Vagina (tissue), 2 donors: ENCODE measurements around the gene SLC16A10. TPM values are rescaled to one million over a fixed set of nuclear protein-coding genes. Genes with fewer than 3 reads are reported as not detected.

ENCODE experiments used
- DNase-seq, 2 donors: peaks; one replicate each; pipeline ENCODE4 v3.0.0-alpha.2; 2017; ENCODE audit errors: extremely low spot score in 2 of 2
- H3K27ac ChIP-seq: fragments of 200-600 bp; sonication (generic); one replicate; pipeline ENCODE4 v1.5.1; 2019
- H3K27me3 ChIP-seq: fragments of 200-600 bp; sonication (generic); one replicate; pipeline ENCODE4 v1.5.1; 2019
- H3K36me3 ChIP-seq, 2 donors: fragments of 200-600 bp; sonication (generic); one replicate each; pipeline ENCODE4 v1.5.1; 2017 to 2019
- H3K4me1 ChIP-seq: fragments of 200-600 bp; sonication (generic); one replicate; pipeline ENCODE4 v1.5.1; 2019
- H3K4me3 ChIP-seq, 2 donors: fragments of 200-600 bp; sonication (generic); 1 replicate in 1 of 2; 2 replicates in 1 of 2; pipeline ENCODE4 v1.5.1; 2016 to 2019
- H3K9me3 ChIP-seq: fragments of 200-600 bp; sonication (generic); one replicate; pipeline ENCODE4 v1.5.1; 2019
- POLR2A ChIP-seq, 2 donors: fragments of 450-650 bp; IDR thresholded peaks; one replicate each; pipeline ENCODE4 v1.6.1; 2017; ENCODE audit warnings: antibody characterized with exemption in 2 of 2, mild to moderate bottlenecking in 2 of 2, moderate library complexity in 2 of 2
- POLR2AphosphoS5 ChIP-seq, 2 donors: sonication (generic); formaldehyde crosslinking; IDR thresholded peaks; one replicate each; pipeline ENCODE4 v1.9.0; 2017; ENCODE audit warnings: antibody characterized with exemption in 2 of 2, mild to moderate bottlenecking in 2 of 2, low read depth in 1 of 2; ENCODE audit not compliant: insufficient read depth in 1 of 2
- intact Hi-C: fragments of 100-400 bp; cut with DNase I; formaldehyde crosslinking; loops from one replicate; pipeline ENCODE4 v1.15.1; 2023
- total RNA-seq: library from RNA; depleted of rRNA; stranded (reverse); fragments of >200 nt; gene quantifications from one replicate; pipeline ENCODE4 v1.2.3, GENCODE V29; 2016
- TF ChIP-seq, protein P1 (sequence below), 3 experiments: fragments of 450-650 bp in 2 of 3; fragments of 200-600 bp in 1 of 3; sonication (generic) in 1 of 3; IDR thresholded peaks; one replicate each; pipeline ENCODE4 v1.5.1; 2017 to 2019; ENCODE audit warnings: antibody characterized with exemption in 3 of 3, mild to moderate bottlenecking in 2 of 3, moderate library complexity in 2 of 3

The SLC16A10 gene
- total RNA-seq, 1 donor from 2014 or later, result 5.4 TPM

DNA sequence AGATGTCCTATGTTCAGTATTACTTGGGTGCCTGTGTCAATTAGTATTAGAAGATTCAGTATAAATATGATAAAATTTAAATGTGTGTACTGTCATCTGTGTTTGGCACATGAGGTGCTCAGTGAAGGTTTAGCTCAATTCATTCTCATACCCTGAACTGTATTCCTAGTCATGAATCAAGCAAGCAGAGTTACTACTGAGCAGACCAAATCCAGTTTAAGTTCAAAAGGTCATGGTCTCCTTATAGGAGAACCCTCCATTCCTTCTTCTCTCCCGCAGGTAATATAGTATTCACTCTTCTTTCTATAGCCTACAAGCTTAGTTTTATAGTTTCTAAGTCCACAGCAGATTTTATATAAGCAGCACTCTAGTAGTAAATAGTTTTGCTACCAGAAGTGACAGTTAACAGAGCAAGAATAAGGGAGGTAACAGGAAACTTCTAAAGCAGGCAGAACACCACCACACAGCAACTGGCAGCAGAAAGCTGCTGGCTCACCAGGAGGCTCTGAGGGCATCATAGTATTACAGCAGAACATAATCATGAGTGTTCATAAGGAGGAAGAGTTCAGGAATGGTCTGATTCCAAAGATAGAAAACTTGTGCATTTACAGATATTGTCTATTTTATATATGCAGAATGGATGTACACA is 133.2 kb downstream of the SLC16A10 start:
- H3K27ac ChIP-seq, result no peak overlapping the region
- no peaks in the 10 kb centered on the region for H3K36me3 ChIP-seq
- no peaks in the 10 kb centered on the region for H3K27me3 ChIP-seq
- no peaks in the 10 kb centered on the region for H3K9me3 ChIP-seq
- TF ChIP-seq POLR2A (IDR thresholded peaks at IDR 0.05) (no peak), POLR2AphosphoS5 (IDR thresholded peaks at IDR 0.05; ENCODE audit: insufficient read depth in 1 of 2, low read depth in 1 of 2) (no peak)
- TF ChIP-seq, protein P1, sequence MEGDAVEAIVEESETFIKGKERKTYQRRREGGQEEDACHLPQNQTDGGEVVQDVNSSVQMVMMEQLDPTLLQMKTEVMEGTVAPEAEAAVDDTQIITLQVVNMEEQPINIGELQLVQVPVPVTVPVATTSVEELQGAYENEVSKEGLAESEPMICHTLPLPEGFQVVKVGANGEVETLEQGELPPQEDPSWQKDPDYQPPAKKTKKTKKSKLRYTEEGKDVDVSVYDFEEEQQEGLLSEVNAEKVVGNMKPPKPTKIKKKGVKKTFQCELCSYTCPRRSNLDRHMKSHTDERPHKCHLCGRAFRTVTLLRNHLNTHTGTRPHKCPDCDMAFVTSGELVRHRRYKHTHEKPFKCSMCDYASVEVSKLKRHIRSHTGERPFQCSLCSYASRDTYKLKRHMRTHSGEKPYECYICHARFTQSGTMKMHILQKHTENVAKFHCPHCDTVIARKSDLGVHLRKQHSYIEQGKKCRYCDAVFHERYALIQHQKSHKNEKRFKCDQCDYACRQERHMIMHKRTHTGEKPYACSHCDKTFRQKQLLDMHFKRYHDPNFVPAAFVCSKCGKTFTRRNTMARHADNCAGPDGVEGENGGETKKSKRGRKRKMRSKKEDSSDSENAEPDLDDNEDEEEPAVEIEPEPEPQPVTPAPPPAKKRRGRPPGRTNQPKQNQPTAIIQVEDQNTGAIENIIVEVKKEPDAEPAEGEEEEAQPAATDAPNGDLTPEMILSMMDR (IDR thresholded peaks at IDR 0.05), result no peak
- H3K4me1 ChIP-seq, result no peaks in the 10 kb centered on the region
- no peak for DNase-seq
- intact Hi-C loops, result no loop called here
- no peak overlapping the region for H3K4me3 ChIP-seq

DNA sequence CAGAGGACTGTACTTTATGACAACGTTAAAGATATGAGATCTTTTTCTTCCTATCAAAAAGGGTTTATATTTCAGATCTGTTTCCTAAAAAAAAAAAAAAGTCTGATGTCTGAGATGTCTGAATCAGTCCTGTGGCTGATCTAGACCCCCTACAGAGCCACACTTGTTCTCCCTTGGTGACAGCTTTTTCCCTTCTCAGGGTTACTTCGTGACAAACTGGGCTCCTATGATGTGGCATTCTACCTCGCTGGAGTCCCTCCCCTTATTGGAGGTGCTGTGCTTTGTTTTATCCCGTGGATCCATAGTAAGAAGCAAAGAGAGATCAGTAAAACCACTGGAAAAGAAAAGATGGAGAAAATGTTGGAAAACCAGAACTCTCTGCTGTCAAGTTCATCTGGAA is 134.5 kb downstream of the SLC16A10 start:
- TF ChIP-seq POLR2A (IDR thresholded peaks at IDR 0.05) (no peak), POLR2AphosphoS5 (IDR thresholded peaks at IDR 0.05; ENCODE audit: insufficient read depth in 1 of 2, low read depth in 1 of 2) (no peak)
- TF ChIP-seq, protein P1 (IDR thresholded peaks at IDR 0.05), result no peak
- intact Hi-C loops, result no loop called here
- H3K4me1 ChIP-seq, result no peaks in the 10 kb centered on the region

DNA sequence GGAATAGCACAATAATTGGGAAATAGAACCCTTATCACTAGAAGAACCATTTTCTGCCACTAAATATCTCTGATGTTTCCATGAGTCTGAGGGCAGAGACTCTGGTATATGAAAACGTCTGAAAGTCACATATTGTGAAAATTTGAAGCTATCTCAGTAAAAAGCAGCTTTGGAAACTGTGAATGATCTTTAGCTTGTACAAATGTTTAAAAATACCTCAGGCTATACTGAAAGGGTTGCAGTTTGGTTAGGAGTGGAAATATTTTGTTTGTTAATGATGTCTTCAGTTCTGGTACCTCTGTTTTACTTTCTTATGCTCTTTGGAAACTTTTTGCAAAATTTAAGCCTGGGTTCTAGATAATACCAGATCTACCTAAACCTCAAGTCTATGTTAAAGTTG is 135.0 kb downstream of the SLC16A10 start:
- no peaks in the 10 kb centered on the region for H3K36me3 ChIP-seq
- no peaks in the 10 kb centered on the region for H3K9me3 ChIP-seq
- H3K4me1 ChIP-seq, result no peaks in the 10 kb centered on the region
- no peak overlapping the region for H3K4me3 ChIP-seq
- intact Hi-C loops, result no loop called here
- H3K27me3 ChIP-seq, result no peaks in the 10 kb centered on the region
- TF ChIP-seq POLR2A (IDR thresholded peaks at IDR 0.05), result no peak
- no peak for TF ChIP-seq POLR2AphosphoS5 (IDR thresholded peaks at IDR 0.05; ENCODE audit: insufficient read depth in 1 of 2, low read depth in 1 of 2)
- TF ChIP-seq, protein P1 (IDR thresholded peaks at IDR 0.05), result no peak
- H3K27ac ChIP-seq, result no peak overlapping the region
- no peak for DNase-seq

More for the DNA sequence above, 134.5 kb downstream of the SLC16A10 start:
- Histone ChIP-seq H3K9me3 (no peaks in the 10 kb centered on the region), H3K4me3 (no peak overlapping the region), H3K36me3 (no peaks in the 10 kb centered on the region), H3K27me3 (no peaks in the 10 kb centered on the region), H3K27ac (no peak overlapping the region)
- no peak for DNase-seq

DNA sequence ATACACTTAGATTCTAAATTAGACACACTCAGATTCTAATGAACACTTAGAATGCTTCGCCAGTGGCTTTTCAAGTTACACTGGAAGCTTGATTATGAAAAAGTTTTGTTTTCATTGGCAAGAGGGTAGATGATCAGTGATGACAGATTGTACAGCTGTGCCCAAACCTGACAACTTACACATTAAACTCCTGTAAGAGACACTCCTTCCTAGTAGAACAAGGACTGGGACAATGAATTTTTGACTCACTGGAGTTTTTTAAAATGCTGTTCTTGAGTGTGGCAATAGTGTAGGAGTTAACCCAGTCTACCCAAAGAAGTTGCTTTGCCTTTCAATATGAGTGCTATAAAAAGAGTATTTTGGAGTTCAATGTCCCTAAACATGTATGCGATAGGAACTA is 140.8 kb downstream of the SLC16A10 start:
- Histone ChIP-seq H3K4me3 (no peak overlapping the region), H3K27me3 (no peaks in the 10 kb centered on the region), H3K36me3 (no peaks in the 10 kb centered on the region), H3K9me3 (no peaks in the 10 kb centered on the region), H3K4me1 (no peaks in the 10 kb centered on the region), H3K27ac (no peak overlapping the region)
- intact Hi-C loops, result no loop called here
- DNase-seq, result no peak
- TF ChIP-seq POLR2A (IDR thresholded peaks at IDR 0.05) (no peak), POLR2AphosphoS5 (IDR thresholded peaks at IDR 0.05; ENCODE audit: insufficient read depth in 1 of 2, low read depth in 1 of 2) (no peak)
- TF ChIP-seq, protein P1 (IDR thresholded peaks at IDR 0.05), result no peak

DNA sequence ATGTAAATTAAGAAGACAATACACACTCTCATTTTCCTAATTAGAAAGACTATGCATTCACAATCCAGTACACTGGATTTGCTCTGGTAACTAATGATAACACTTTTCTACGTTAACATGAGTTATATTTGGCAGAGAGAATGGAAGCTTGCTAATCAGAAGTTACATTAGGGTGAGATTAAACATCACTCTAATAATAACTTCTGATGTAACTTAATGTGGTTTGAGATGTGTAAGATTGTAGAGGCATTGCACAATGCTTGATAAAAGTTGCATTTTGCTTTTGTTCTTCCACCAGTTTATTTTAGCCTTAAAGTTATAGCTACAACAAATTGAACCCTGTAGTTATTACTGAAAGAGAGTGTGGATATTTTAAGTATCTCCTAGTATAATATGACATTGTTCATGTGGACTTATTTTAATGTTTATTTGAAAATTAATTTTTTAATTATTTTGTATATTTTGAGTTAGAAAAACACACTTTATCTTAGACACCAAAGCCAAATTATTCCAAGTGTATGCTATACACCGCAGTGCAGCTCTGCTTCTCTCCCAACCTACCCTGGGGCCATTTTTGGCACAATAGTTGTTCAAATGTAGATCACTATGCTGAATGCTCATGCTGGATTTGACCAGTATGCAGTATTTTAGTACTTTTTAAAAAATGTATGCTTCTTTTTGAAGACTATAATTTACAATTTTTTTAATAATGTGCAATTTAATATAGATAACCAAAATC is 143.2 kb downstream of the SLC16A10 start:
- DNase-seq, result no peak
- H3K36me3 ChIP-seq, result no peaks in the 10 kb centered on the region
- no peak overlapping the region for H3K27ac ChIP-seq
- H3K4me3 ChIP-seq, result no peak overlapping the region
- H3K9me3 ChIP-seq, result no peaks in the 10 kb centered on the region
- H3K4me1 ChIP-seq, result no peaks in the 10 kb centered on the region
- no peak for TF ChIP-seq POLR2AphosphoS5 (IDR thresholded peaks at IDR 0.05; ENCODE audit: insufficient read depth in 1 of 2, low read depth in 1 of 2)
- no peak for TF ChIP-seq POLR2A (IDR thresholded peaks at IDR 0.05)
- TF ChIP-seq, protein P1 (IDR thresholded peaks at IDR 0.05), result no peak
- intact Hi-C loops, result no loop called here
- no peaks in the 10 kb centered on the region for H3K27me3 ChIP-seq
